Measurements from ENCODE around the gene NOTCH2. TPM values are rescaled to one million over a fixed set of nuclear protein-coding genes. Genes with fewer than 3 reads are reported as not detected.
"Not testable (repeated sequence)": the region's sequence is repeated elsewhere in the genome, so short reads cannot be mapped to it uniquely, and the experiment has no call there.

The NOTCH2 gene
- polyA plus RNA-seq, 3 donors = 47.3 to 108 (median 86.6) TPM

DNA sequence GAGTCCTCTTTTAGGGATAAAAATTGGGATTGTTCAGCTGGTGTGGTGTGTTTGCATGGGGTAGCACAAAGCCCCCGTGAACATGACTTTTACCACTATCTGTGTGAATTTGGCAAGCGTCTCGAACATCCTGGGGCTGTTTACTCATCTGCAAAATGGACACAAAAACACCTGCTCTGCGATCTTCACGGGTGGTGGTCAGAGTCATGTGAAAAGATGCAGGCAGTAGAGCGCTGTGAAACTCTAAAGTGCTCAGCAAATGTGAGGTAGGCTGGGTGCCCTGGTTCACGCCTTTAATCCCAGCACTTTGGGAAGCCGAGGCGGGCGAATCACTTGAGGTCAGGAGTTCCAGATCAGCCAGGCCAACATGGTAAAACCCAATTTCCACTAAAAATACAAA lies 39.7 kb upstream of the NOTCH2 start:
- H3K9me3 ChIP-seq (replicated peaks in 1 of 2; ENCODE audit: control insufficient read depth in 1 of 2, insufficient read depth in 1 of 2, low read length in 2 of 2); H3K79me2 ChIP-seq (ENCODE audit: insufficient read depth, low read length); H3K36me3 ChIP-seq (replicated peaks in 1 of 2; ENCODE audit: control insufficient read depth in 1 of 2, insufficient read depth in 2 of 2, low read length in 2 of 2); H3K9ac ChIP-seq (ENCODE audit: insufficient read depth, low read length, poor library complexity, severe bottlenecking); H4K20me1 ChIP-seq (ENCODE audit: insufficient read depth, low read length); H3K9me3 Mint-ChIP-seq; H3K4me1 Mint-ChIP-seq; H2AFZ ChIP-seq (ENCODE audit: insufficient read depth, low read depth, low read length, poor library complexity, severe bottlenecking); H3K27ac ChIP-seq (ENCODE audit: low read depth in 1 of 2, low read length in 2 of 2); DNase-seq; H3K27ac Mint-ChIP-seq; H3K4me3 ChIP-seq (replicated peaks in 1 of 3; ENCODE audit: low read depth in 2 of 3, low read length in 3 of 3); H3K27me3 ChIP-seq (ENCODE audit: control insufficient read depth in 2 of 2, insufficient read depth in 2 of 2, low read length in 2 of 2); H3K27me3 Mint-ChIP-seq (ENCODE audit: low read depth in 3 of 3); H3K4me2 ChIP-seq (replicated peaks; ENCODE audit: extremely low read depth, low read length, poor library complexity, severe bottlenecking); H3K4me3 Mint-ChIP-seq; H3K36me3 Mint-ChIP-seq; intact Hi-C loops (cut with micrococcal nuclease): not testable (repeated sequence)
- H3K4me1 ChIP-seq (ENCODE audit: control insufficient read depth in 1 of 2, insufficient read depth in 2 of 2, low read length in 2 of 2) = peaks cover 11 to 17% of the 10 kb centered on the region in 2 donors
- no CpG with 5 or more reads among the region's 10 CpGs for WGBS (ENCODE audit: insufficient coverage)

DNA sequence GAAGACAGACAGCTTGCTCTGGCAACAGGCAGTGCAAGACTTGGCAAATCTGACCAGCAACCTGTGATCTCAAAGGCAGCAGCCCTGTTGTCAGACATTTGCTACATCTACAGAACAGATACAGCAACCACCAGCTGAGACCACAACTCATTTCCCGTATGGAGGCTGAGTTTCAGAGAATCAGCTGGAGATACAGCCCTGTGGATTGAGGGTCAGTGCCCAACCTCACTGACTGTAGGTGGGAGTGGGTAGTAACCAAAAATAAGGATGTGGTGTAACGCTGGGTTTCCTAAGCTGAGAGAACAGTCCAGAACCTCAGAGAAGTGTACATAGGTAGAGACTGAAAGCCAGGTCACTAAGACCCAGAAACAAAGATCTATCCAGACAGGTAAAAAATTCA lies 35.8 kb upstream of the NOTCH2 start:
- not testable (repeated sequence) for H2AFZ ChIP-seq (ENCODE audit: insufficient read depth, low read depth, low read length, poor library complexity, severe bottlenecking)

DNA sequence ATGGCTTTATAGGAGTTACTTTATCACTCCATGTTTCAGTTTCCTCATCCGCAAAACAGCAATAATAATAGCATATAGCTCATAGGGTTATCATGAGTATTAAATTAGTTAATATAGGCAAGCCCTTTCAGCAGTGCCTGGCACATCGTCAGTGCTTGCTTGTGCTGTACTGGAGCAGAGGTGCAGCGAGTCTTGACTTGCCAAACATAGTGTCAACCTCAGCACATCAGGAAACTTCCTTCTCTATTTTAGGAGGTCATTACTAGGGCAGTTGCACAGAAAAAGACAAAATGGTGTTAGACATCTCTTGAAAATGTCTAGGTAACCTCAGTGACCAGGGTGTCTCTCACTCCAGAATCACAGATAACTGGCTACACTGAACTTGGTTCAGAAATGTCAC lies 34.3 kb upstream of the NOTCH2 start:
- intact Hi-C loops (cut with micrococcal nuclease); H4K20me1 ChIP-seq (ENCODE audit: insufficient read depth, low read length); H3K9me3 Mint-ChIP-seq; H3K9ac ChIP-seq (ENCODE audit: insufficient read depth, low read length, poor library complexity, severe bottlenecking); H3K36me3 Mint-ChIP-seq; H3K4me3 ChIP-seq (replicated peaks in 1 of 3; ENCODE audit: low read depth in 2 of 3, low read length in 3 of 3); H3K79me2 ChIP-seq (ENCODE audit: insufficient read depth, low read length); H3K4me3 Mint-ChIP-seq; H3K27me3 Mint-ChIP-seq (ENCODE audit: low read depth in 3 of 3); H3K9me3 ChIP-seq (replicated peaks in 1 of 2; ENCODE audit: control insufficient read depth in 1 of 2, insufficient read depth in 1 of 2, low read length in 2 of 2); H3K27me3 ChIP-seq (ENCODE audit: control insufficient read depth in 2 of 2, insufficient read depth in 2 of 2, low read length in 2 of 2); H3K4me2 ChIP-seq (replicated peaks; ENCODE audit: extremely low read depth, low read length, poor library complexity, severe bottlenecking); H3K27ac ChIP-seq (ENCODE audit: low read depth in 1 of 2, low read length in 2 of 2); H3K27ac Mint-ChIP-seq; H2AFZ ChIP-seq (ENCODE audit: insufficient read depth, low read depth, low read length, poor library complexity, severe bottlenecking); DNase-seq; H3K36me3 ChIP-seq (replicated peaks in 1 of 2; ENCODE audit: control insufficient read depth in 1 of 2, insufficient read depth in 2 of 2, low read length in 2 of 2): not testable (repeated sequence)
- peaks cover 31 to 42% of the 10 kb centered on the region in 2 donors for H3K4me1 ChIP-seq (ENCODE audit: control insufficient read depth in 1 of 2, insufficient read depth in 2 of 2, low read length in 2 of 2)
- H3K4me1 Mint-ChIP-seq = peaks cover 18% of the 10 kb centered on the region
- WGBS (ENCODE audit: insufficient coverage) = no CpG with 5 or more reads among the region's 3 CpGs

More for the DNA sequence above, 35.8 kb upstream of the NOTCH2 start:
- H3K9ac ChIP-seq (ENCODE audit: insufficient read depth, low read length, poor library complexity, severe bottlenecking); intact Hi-C loops (cut with micrococcal nuclease); H3K27me3 ChIP-seq (ENCODE audit: control insufficient read depth in 2 of 2, insufficient read depth in 2 of 2, low read length in 2 of 2); H3K27ac ChIP-seq (ENCODE audit: low read depth in 1 of 2, low read length in 2 of 2); H3K36me3 ChIP-seq (replicated peaks in 1 of 2; ENCODE audit: control insufficient read depth in 1 of 2, insufficient read depth in 2 of 2, low read length in 2 of 2); H4K20me1 ChIP-seq (ENCODE audit: insufficient read depth, low read length); H3K4me2 ChIP-seq (replicated peaks; ENCODE audit: extremely low read depth, low read length, poor library complexity, severe bottlenecking); H3K79me2 ChIP-seq (ENCODE audit: insufficient read depth, low read length); H3K9me3 ChIP-seq (replicated peaks in 1 of 2; ENCODE audit: control insufficient read depth in 1 of 2, insufficient read depth in 1 of 2, low read length in 2 of 2); H3K9me3 Mint-ChIP-seq; H3K27me3 Mint-ChIP-seq (ENCODE audit: low read depth in 3 of 3); H3K36me3 Mint-ChIP-seq; DNase-seq; H3K4me3 ChIP-seq (replicated peaks in 1 of 3; ENCODE audit: low read depth in 2 of 3, low read length in 3 of 3); H3K4me3 Mint-ChIP-seq: not testable (repeated sequence)
- peaks cover 28 to 34% of the 10 kb centered on the region in 2 donors for H3K4me1 ChIP-seq (ENCODE audit: control insufficient read depth in 1 of 2, insufficient read depth in 2 of 2, low read length in 2 of 2)
- Mint-ChIP-seq H3K4me1 (peaks cover 12% of the 10 kb centered on the region), H3K27ac (peak overlapping the region in 2 of 7 donors; percentile 78 to 81)
- no CpG with 5 or more reads among the region's 2 CpGs for WGBS (ENCODE audit: insufficient coverage)

DNA sequence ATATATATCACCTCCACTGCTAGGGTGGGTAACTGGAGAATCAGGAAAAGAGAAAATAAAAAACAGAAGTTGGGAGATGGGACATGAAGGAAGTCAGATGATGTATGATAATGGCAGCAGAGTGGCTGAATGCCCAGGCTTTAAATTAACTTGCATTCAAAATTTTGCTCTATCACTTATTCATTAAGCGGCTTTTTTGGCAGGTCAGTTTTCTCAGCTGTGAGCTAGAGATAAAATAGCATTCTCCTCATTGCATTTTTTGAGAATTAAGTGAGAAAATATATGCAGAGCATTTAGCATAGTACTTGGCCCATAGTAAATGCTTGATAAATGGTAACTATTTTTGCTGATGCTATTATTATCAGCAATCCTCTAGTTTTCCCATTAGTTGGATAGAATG lies 32.1 kb upstream of the NOTCH2 start:
- H3K79me2 ChIP-seq (ENCODE audit: insufficient read depth, low read length); H3K36me3 ChIP-seq (replicated peaks in 1 of 2; ENCODE audit: control insufficient read depth in 1 of 2, insufficient read depth in 2 of 2, low read length in 2 of 2); intact Hi-C loops (cut with micrococcal nuclease); H3K36me3 Mint-ChIP-seq; H3K27ac ChIP-seq (ENCODE audit: low read depth in 1 of 2, low read length in 2 of 2); H3K27ac Mint-ChIP-seq; H3K27me3 ChIP-seq (ENCODE audit: control insufficient read depth in 2 of 2, insufficient read depth in 2 of 2, low read length in 2 of 2); H3K4me3 ChIP-seq (replicated peaks in 1 of 3; ENCODE audit: low read depth in 2 of 3, low read length in 3 of 3); H3K9me3 ChIP-seq (replicated peaks in 1 of 2; ENCODE audit: control insufficient read depth in 1 of 2, insufficient read depth in 1 of 2, low read length in 2 of 2); H4K20me1 ChIP-seq (ENCODE audit: insufficient read depth, low read length); H3K4me2 ChIP-seq (replicated peaks; ENCODE audit: extremely low read depth, low read length, poor library complexity, severe bottlenecking); DNase-seq; H2AFZ ChIP-seq (ENCODE audit: insufficient read depth, low read depth, low read length, poor library complexity, severe bottlenecking); H3K9me3 Mint-ChIP-seq; H3K4me3 Mint-ChIP-seq; H3K27me3 Mint-ChIP-seq (ENCODE audit: low read depth in 3 of 3); H3K9ac ChIP-seq (ENCODE audit: insufficient read depth, low read length, poor library complexity, severe bottlenecking): not testable (repeated sequence)
- H3K4me1 Mint-ChIP-seq = peaks cover 20% of the 10 kb centered on the region
- no CpG with 5 or more reads among the region's 1 CpG for WGBS (ENCODE audit: insufficient coverage)
- H3K4me1 ChIP-seq (ENCODE audit: control insufficient read depth in 1 of 2, insufficient read depth in 2 of 2, low read length in 2 of 2) = peaks cover 36 to 49% of the 10 kb centered on the region in 2 donors
